HepG2 (cell line): ENCODE results near the gene LRTM2. TPM values are rescaled to one million over a fixed set of nuclear protein-coding genes. Genes with fewer than 3 reads are reported as not detected.

ENCODE experiments used
- ATAC-seq: fragments of 200-7000 bp; cut with Tn5 transposase; 3 replicates; pipeline ENCODE4 v1.9.1; 2020; ENCODE audit warnings: mild to moderate bottlenecking, moderate library complexity
- BruUV-seq: library from RNA; stranded (reverse); fragments of 400-500 nt; replicated peaks from 2 replicates; lab custom pipeline; 2021; lab: Mats Ljungman, UMichigan
- CTCF ChIA-PET: fragments of 300-600 bp; formaldehyde crosslinking; extraction: SDS; loops from one replicate; lab custom pipeline; 2021; ENCODE audit warnings: low total read pairs, inconsistent platforms, low intra/inter-chr PET ratio; lab: Yijun Ruan, JAX
- POLR2A ChIA-PET: fragments of 350-600 bp; sonication (Branson Sonifier 250); formaldehyde crosslinking; loops from one replicate; lab custom pipeline; 2020; ENCODE audit warnings: antibody characterized with exemption, inconsistent platforms; lab: Yijun Ruan, JAX
- DNase-seq: peaks from one replicate; pipeline ENCODE4 v3.0.0-alpha.2; 2015; ENCODE audit warnings: low spot score
- FAIRE-seq: peaks from 3 replicates; lab custom pipeline; 2011; peaks lifted over from hg19 to GRCh38; lab: Jason Lieb, UNC
- H2AFZ ChIP-seq: one replicate; pipeline ENCODE4 v1.6.1; 2011; ENCODE audit warnings: low read length, inconsistent platforms
- H3K27ac ChIP-seq: fragments of 300-600 bp; 3 replicates; pipeline ENCODE4 v1.8.0; 2011; ENCODE audit warnings: mixed run types, mild to moderate bottlenecking, mixed read lengths, low read length, inconsistent platforms; ENCODE audit not compliant: insufficient read depth; ENCODE audit errors: extremely low read length
- H3K27me3 ChIP-seq, 2 experiments: fragments of 200-600 bp in 1 of 2; 2 replicates in 1 of 2; 3 replicates in 1 of 2; pipeline versions ENCODE4 v1.6.0 to v1.8.0; 2011; ENCODE audit warnings: low read length in 2 of 2, mild to moderate bottlenecking in 2 of 2, moderate library complexity in 2 of 2, inconsistent platforms in 1 of 2; ENCODE audit not compliant: insufficient read depth in 2 of 2, control insufficient read depth in 1 of 2
- H3K36me3 ChIP-seq, 2 experiments: fragments of 200-600 bp in 1 of 2; replicated peaks in 1 of 2; 2 replicates in 1 of 2; 3 replicates in 1 of 2; pipeline versions ENCODE4 v1.5.1 to v1.8.0; 2011; ENCODE audit warnings: low read length in 2 of 2, inconsistent platforms in 1 of 2; ENCODE audit not compliant: insufficient read depth in 2 of 2, control insufficient read depth in 1 of 2
- H3K4me1 ChIP-seq: 2 replicates; pipeline ENCODE4 v1.5.1; 2012; ENCODE audit warnings: low read length, inconsistent platforms; ENCODE audit not compliant: insufficient read depth
- H3K4me2 ChIP-seq: 2 replicates; pipeline ENCODE4 v1.6.0; 2011; ENCODE audit warnings: low read depth, low read length, inconsistent platforms
- H3K4me3 ChIP-seq, 3 experiments: fragments of 200-600 bp in 1 of 3; sonication (generic), shearing (Covaris generic) in 1 of 3; replicated peaks in 1 of 3; 2 replicates each; pipeline ENCODE4 v1.5.1; 2011 to 2016; ENCODE audit warnings: low read length in 3 of 3, inconsistent platforms in 2 of 3, low read depth in 2 of 3, mild to moderate bottlenecking in 2 of 3, control low read depth in 1 of 3, mixed read lengths in 1 of 3; ENCODE audit not compliant: insufficient read depth in 1 of 3
- H3K79me2 ChIP-seq: one replicate; pipeline ENCODE4 v1.6.1; 2011; ENCODE audit warnings: low read length, inconsistent platforms; ENCODE audit not compliant: insufficient read depth
- H3K9ac ChIP-seq: 2 replicates; pipeline ENCODE4 v1.6.0; 2011; ENCODE audit warnings: mild to moderate bottlenecking, low read depth, low read length, inconsistent platforms; ENCODE audit not compliant: insufficient read depth
- H3K9me3 ChIP-seq: 2 replicates; pipeline ENCODE4 v1.5.1; 2012; ENCODE audit warnings: mild to moderate bottlenecking, low read length
- H4K20me1 ChIP-seq: 2 replicates; pipeline ENCODE4 v1.6.0; 2011; ENCODE audit warnings: inconsistent platforms, mild to moderate bottlenecking, low read length, moderate library complexity; ENCODE audit not compliant: insufficient read depth
- KDM2A ChIP-seq: sonication (generic); formaldehyde crosslinking; IDR thresholded peaks from 2 replicates; pipeline ENCODE4 v1.4.0; 2020; ENCODE audit warnings: low read depth, missing genetic modification reagents, borderline replicate concordance
- NFATC3 ChIP-seq: sonication (generic); formaldehyde crosslinking; IDR thresholded peaks from 2 replicates; pipeline ENCODE4 v1.5.1; 2020; ENCODE audit warnings: mild to moderate bottlenecking, missing genetic modification reagents
- SIX1 ChIP-seq: sonication (generic); formaldehyde crosslinking; IDR thresholded peaks from 2 replicates; pipeline ENCODE4 v1.4.0; 2020; ENCODE audit warnings: missing genetic modification reagents, borderline replicate concordance
- SNRNP70 ChIP-seq: fragments of 200-400 bp; formaldehyde crosslinking; IDR thresholded peaks from 2 replicates; pipeline ENCODE4 v1.6.1; 2017; ENCODE audit warnings: mild to moderate bottlenecking, low read depth, low read length, moderate library complexity
- THYN1 ChIP-seq: sonication (generic); formaldehyde crosslinking; IDR thresholded peaks from 2 replicates; pipeline ENCODE4 v1.8.1; 2023; ENCODE audit warnings: low read depth, mild to moderate bottlenecking, moderate library complexity, missing genetic modification reagents, borderline replicate concordance
- ZBTB7A ChIP-seq: sonication (generic); formaldehyde crosslinking; IDR thresholded peaks from 2 replicates; pipeline ENCODE4 v1.8.0; 2022; ENCODE audit warnings: mild to moderate bottlenecking, missing genetic modification reagents
- ZNF18 ChIP-seq: sonication (generic); formaldehyde crosslinking; IDR thresholded peaks from 2 replicates; pipeline ENCODE4 v1.8.0; 2022; ENCODE audit warnings: mild to moderate bottlenecking, missing genetic modification reagents; ENCODE audit not compliant: insufficient replicate concordance
- ZNF331 ChIP-seq: sonication (generic); formaldehyde crosslinking; IDR thresholded peaks from 2 replicates; pipeline ENCODE4 v1.4.0; 2020; ENCODE audit warnings: missing genetic modification reagents
- ZNF432 ChIP-seq: sonication (generic); formaldehyde crosslinking; IDR thresholded peaks from 2 replicates; pipeline ENCODE4 v1.5.0; 2020; ENCODE audit warnings: missing genetic modification reagents, mild to moderate bottlenecking, borderline replicate concordance
- ZNF468 ChIP-seq: sonication (generic); formaldehyde crosslinking; IDR thresholded peaks from 2 replicates; pipeline ENCODE4 v1.8.0; 2022; ENCODE audit warnings: mild to moderate bottlenecking, moderate library complexity, missing genetic modification reagents
- ZNF670 ChIP-seq: sonication (generic); formaldehyde crosslinking; IDR thresholded peaks from 2 replicates; pipeline ENCODE4 v1.8.0; 2022; ENCODE audit warnings: mild to moderate bottlenecking, missing genetic modification reagents, borderline replicate concordance
- ZNF749 ChIP-seq: sonication (generic); formaldehyde crosslinking; IDR thresholded peaks from 2 replicates; pipeline ENCODE4 v1.8.0; 2022; ENCODE audit warnings: mild to moderate bottlenecking, missing genetic modification reagents, moderate library complexity, borderline replicate concordance
- ZNF879 ChIP-seq: sonication (generic); formaldehyde crosslinking; IDR thresholded peaks from 2 replicates; pipeline ENCODE4 v1.8.1; 2023; ENCODE audit warnings: missing genetic modification reagents
- ZSCAN22 ChIP-seq: sonication (generic); formaldehyde crosslinking; IDR thresholded peaks from 2 replicates; pipeline ENCODE4 v1.4.0; 2020; ENCODE audit warnings: mild to moderate bottlenecking, missing genetic modification reagents
- WGBS: methylation state at CpG from one replicate; pipeline ENCODE4 v1.1.6; 2017; ENCODE audit warnings: low lambda C conversion rate; 5-methylcytosine and 5-hydroxymethylcytosine counted together
- in situ Hi-C: cut with HindIII; loops from 2 replicates; pipeline ENCODE4 v1.10.0; 2017; ENCODE audit warnings: low pct_unique_long_range_greater_than_20kb; ENCODE audit not compliant: extremely low pct_ligation_motif_present
- intact Hi-C: fragments of 100-400 bp; cut with micrococcal nuclease; formaldehyde crosslinking; loops from one replicate; pipeline ENCODE4 v1.10.0; 2022; ENCODE audit not compliant: unreplicated experiment
- polyA plus RNA-seq, 8 experiments: library from polyadenylated mRNA; depleted of rRNA in 3 of 8; stranded (reverse) in 7 of 8; unstranded in 1 of 8; fragments of >200 nt; fragmentation: Illumina TruSeq in 4 of 8; extraction: Trizol in 4 of 8; gene quantifications; 2 replicates each; pipeline versions ENCODE4 v1.2.1 to v1.2.3, GENCODE V29; 2011 to 2016; ENCODE audit warnings: low read depth in 4 of 8, missing spikeins in 1 of 8, mixed read lengths in 1 of 8; ENCODE audit not compliant: insufficient read depth in 1 of 8
- total RNA-seq, 5 experiments: library from RNA; depleted of rRNA; stranded (reverse); fragments of >200 nt; fragmentation: Illumina TruSeq; extraction: Trizol; gene quantifications; 2 replicates each; pipeline ENCODE4 v1.2.3, GENCODE V29; 2016; ENCODE audit warnings: low read depth in 1 of 5
- TF ChIP-seq, protein P1 (sequence below): sonication (generic); formaldehyde crosslinking; IDR thresholded peaks from 2 replicates; pipeline ENCODE4 v1.8.1; 2022; ENCODE audit warnings: mild to moderate bottlenecking, missing genetic modification reagents
- TF ChIP-seq, protein P2 (sequence below): sonication (generic); formaldehyde crosslinking; IDR thresholded peaks from 2 replicates; pipeline ENCODE4 v1.5.0; 2020; ENCODE audit warnings: missing genetic modification reagents

The LRTM2 gene
- total and polyA plus RNA-seq, 2 of the 13 experiments (the other 11 are each of a cell fraction or from before 2014, with no cell fraction given): 0.09 TPM; not detected in 1

- TF ChIP-seq, protein P1, sequence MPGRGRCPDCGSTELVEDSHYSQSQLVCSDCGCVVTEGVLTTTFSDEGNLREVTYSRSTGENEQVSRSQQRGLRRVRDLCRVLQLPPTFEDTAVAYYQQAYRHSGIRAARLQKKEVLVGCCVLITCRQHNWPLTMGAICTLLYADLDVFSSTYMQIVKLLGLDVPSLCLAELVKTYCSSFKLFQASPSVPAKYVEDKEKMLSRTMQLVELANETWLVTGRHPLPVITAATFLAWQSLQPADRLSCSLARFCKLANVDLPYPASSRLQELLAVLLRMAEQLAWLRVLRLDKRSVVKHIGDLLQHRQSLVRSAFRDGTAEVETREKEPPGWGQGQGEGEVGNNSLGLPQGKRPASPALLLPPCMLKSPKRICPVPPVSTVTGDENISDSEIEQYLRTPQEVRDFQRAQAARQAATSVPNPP (CRISPR knock-in tag): no peak
- TF ChIP-seq ZSCAN22 (CRISPR knock-in tag): no peak
- POLR2A ChIA-PET: no interaction called here
- CTCF ChIA-PET: no interaction called here
- H4K20me1 ChIP-seq: no peaks in the 10 kb centered on the region
- H3K79me2 ChIP-seq: no peaks in the 10 kb centered on the region
- H3K27me3 ChIP-seq: peaks cover 3 to 37% of the 10 kb centered on the region in 2 experiments; a peak in 3 of 5 replicates
- H3K4me1 ChIP-seq: 0 out of 2 replicates have a peak, but pooled peaks cover 9% of the 10 kb centered on the region
- no peak overlapping the region for H3K4me3 ChIP-seq
- 68% methylated on average over 7 of the region's 11 CpGs for WGBS
- intact Hi-C loops: no loop called here
- DNase-seq (no peak), FAIRE-seq (no peak), ATAC-seq (no peak; the same call in 2 of the 3 replicates)
- no peak overlapping the region for H3K9ac ChIP-seq
- BruUV-seq: no TSS peak
- in situ Hi-C loops: no loop called here
- H3K9me3 ChIP-seq: no peaks in the 10 kb centered on the region
- H3K36me3 ChIP-seq: no peaks in the 10 kb centered on the region
- H2AFZ ChIP-seq: no peak overlapping the region
- H3K27ac ChIP-seq: no peak overlapping the region
- H3K4me2 ChIP-seq: no peak overlapping the region
These were observed 38.1 kb downstream of the LRTM2 start for GRCh38 chr12:1858456-1858855.

DNA sequence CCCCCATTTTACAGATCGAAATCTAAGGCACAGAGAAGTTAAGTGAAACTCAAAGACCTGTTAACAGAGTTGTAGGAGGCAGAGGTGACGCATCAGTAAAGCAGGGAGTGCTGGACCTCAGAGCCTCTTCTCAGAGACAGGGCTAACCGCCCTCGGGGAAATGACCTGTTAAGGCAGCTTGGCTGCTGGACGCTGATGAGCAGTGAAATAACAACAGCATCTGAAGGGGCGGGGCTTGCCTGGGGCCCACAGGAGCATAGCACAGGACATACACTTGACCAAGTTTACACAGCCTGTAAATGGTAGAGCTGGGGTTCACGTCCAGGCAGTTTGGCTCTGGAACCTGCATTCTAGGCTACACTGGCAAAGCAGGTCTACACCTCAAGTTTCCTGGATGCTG is 39.3 kb downstream of the LRTM2 start:
- BruUV-seq: no TSS peak
- Histone ChIP-seq H3K4me2 (no peak overlapping the region), H3K4me3 (no peak overlapping the region), H2AFZ (no peak overlapping the region), H3K9ac (no peak overlapping the region), H3K27ac (no peak overlapping the region), H3K36me3 (no peaks in the 10 kb centered on the region), H3K4me1 (0 out of 2 replicates have a peak, but pooled peaks cover 9% of the 10 kb centered on the region), H3K27me3 (peaks cover 2 to 37% of the 10 kb centered on the region in 2 experiments; a peak in 3 of 5 replicates), H3K9me3 (no peaks in the 10 kb centered on the region), H3K79me2 (no peaks in the 10 kb centered on the region), H4K20me1 (no peaks in the 10 kb centered on the region)
- in situ Hi-C loops (no loop called here), intact Hi-C loops (loop anchor here (1.0 kb wide), 1 partner anchor 17 kb away; no protein-coding TSS in a partner anchor)
- FAIRE-seq: no peak
- ChIA-PET POLR2A (no interaction called here), CTCF (no interaction called here)
- 18% methylated on average over 7 of the region's 7 CpGs for WGBS
- DNase-seq: no peak
- no peak for ATAC-seq
- TF ChIP-seq ZNF670 (CRISPR knock-in tag) (no peak), ZNF749 (no peak), KDM2A (CRISPR knock-in tag) (no peak), ZNF468 (no peak), NFATC3 (no peak), ZNF432 (CRISPR knock-in tag) (no peak), THYN1 (no peak), SIX1 (CRISPR knock-in tag) (no peak), ZBTB7A (CRISPR knock-in tag) (no peak), ZNF879 (CRISPR knock-in tag) (no peak), ZNF331 (CRISPR knock-in tag) (no peak), SNRNP70 (no peak), ZNF18 (CRISPR knock-in tag) (no peak)
- TF ChIP-seq, protein P2, sequence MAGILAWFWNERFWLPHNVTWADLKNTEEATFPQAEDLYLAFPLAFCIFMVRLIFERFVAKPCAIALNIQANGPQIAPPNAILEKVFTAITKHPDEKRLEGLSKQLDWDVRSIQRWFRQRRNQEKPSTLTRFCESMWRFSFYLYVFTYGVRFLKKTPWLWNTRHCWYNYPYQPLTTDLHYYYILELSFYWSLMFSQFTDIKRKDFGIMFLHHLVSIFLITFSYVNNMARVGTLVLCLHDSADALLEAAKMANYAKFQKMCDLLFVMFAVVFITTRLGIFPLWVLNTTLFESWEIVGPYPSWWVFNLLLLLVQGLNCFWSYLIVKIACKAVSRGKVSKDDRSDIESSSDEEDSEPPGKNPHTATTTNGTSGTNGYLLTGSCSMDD (CRISPR knock-in tag): no peak
